Measurements from ENCODE around the gene MTAP.
A peak's percentile ranks its signal among the peaks of the same experiment; 100 is the strongest.

MTAP gene

DNA sequence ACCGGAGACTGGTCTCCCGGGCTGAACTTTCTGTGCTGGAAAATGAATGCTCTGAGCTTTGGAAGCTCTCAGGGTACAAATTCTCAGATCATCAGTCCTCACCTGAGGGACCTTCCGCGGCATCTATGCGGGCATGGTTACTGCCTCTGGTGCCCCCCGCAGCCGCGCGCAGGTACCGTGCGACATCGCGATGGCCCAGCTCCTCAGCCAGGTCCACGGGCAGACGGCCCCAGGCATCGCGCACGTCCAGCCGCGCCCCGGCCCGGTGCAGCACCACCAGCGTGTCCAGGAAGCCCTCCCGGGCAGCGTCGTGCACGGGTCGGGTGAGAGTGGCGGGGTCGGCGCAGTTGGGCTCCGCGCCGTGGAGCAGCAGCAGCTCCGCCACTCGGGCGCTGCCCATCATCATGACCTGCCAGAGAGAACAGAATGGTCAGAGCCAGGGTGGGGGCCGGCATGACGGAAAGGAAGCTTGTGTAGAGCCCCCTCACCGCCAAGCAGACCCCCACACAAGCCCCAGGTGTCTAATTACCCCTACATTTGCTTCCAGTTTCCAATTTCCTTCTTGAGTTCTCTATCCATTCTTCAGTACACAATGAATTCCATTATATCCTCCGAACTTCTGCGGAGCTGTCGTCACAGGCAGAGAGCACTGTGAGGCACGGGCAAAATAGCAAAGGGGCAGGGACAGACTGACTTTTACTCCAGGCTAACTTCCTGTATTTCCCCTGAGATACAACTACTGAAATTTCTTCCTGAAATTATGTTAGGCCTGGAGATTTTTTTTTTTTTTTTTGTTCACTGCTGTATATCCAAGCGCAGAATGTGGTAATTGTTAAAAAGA is 168.6 kb downstream of the MTAP start:
- DNase-seq (ENCODE audit: low spot score) = no peak

DNA sequence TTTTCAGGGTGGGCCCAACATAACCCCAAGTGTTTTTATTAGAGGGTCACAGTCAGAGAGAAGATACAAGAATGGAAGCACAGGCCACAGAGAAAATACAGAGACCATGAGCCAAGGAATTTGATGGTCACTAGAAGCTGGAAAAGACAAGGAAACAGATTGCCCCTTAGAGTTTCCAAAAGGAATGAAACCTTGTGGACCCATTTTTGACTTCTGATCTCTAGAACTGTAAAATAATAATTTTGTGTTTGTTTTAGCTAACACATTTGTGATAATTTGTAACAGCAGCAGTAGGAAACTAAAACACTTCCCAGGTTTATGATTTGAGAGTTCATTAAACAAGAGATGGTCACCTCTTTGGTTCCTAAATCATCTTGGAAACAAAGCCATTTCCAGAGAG is 169.9 kb downstream of the MTAP start:
- Histone ChIP-seq H3K27ac (no peak overlapping the region), H3K4me3 (no peak overlapping the region)
- no peak for DNase-seq (ENCODE audit: low spot score)
- TF ChIP-seq, protein P1, sequence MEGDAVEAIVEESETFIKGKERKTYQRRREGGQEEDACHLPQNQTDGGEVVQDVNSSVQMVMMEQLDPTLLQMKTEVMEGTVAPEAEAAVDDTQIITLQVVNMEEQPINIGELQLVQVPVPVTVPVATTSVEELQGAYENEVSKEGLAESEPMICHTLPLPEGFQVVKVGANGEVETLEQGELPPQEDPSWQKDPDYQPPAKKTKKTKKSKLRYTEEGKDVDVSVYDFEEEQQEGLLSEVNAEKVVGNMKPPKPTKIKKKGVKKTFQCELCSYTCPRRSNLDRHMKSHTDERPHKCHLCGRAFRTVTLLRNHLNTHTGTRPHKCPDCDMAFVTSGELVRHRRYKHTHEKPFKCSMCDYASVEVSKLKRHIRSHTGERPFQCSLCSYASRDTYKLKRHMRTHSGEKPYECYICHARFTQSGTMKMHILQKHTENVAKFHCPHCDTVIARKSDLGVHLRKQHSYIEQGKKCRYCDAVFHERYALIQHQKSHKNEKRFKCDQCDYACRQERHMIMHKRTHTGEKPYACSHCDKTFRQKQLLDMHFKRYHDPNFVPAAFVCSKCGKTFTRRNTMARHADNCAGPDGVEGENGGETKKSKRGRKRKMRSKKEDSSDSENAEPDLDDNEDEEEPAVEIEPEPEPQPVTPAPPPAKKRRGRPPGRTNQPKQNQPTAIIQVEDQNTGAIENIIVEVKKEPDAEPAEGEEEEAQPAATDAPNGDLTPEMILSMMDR (IDR thresholded peaks at IDR 0.05) = no peak

More for the DNA sequence above, 168.6 kb downstream of the MTAP start:
- Histone ChIP-seq H3K27ac (no peak overlapping the region), H3K4me3 (no peak overlapping the region)
- TF ChIP-seq, protein P1 (IDR thresholded peaks at IDR 0.05) = no peak

GRCh38 chr9:21974343-21974721 is 171.9 kb downstream of the MTAP start:
- TF ChIP-seq, protein P1 (IDR thresholded peaks at IDR 0.05) = no peak
- no peak for DNase-seq (ENCODE audit: low spot score)
- peak overlapping the region; percentile 70 for H3K4me3 ChIP-seq
- H3K27ac ChIP-seq = no peak overlapping the region

- H3K27ac ChIP-seq = no peak overlapping the region
- TF ChIP-seq, protein P1 (IDR thresholded peaks at IDR 0.05) = no peak
- no peak for DNase-seq (ENCODE audit: low spot score)
These were observed 172.4 kb downstream of the MTAP start for GRCh38 chr9:21974722-21975409.

GRCh38 chr9:21976334-21976875 is 174.0 kb downstream of the MTAP start:
- Histone ChIP-seq H3K27ac (no peak overlapping the region), H3K4me3 (no peak overlapping the region)
- no peak for DNase-seq (ENCODE audit: low spot score)
- TF ChIP-seq, protein P1 (IDR thresholded peaks at IDR 0.05) = no peak

More at GRCh38 chr9:21974722-21975409, 172.4 kb downstream of the MTAP start:
- H3K4me3 ChIP-seq = peak overlapping the region; percentile 70

GRCh38 chr9:21982391-21982790 is 180.0 kb downstream of the MTAP start:
- Histone ChIP-seq H3K27ac (no peak overlapping the region), H3K4me3 (no peak overlapping the region)
- TF ChIP-seq, protein P1 (IDR thresholded peaks at IDR 0.05) = no peak
- no peak for DNase-seq (ENCODE audit: low spot score)

All from coronary artery (tissue), 2 donors.